OCI-M1 (cell line): Measurements from ENCODE around the gene FILIP1.
A peak's percentile ranks its signal among the peaks of the same experiment; 100 is the strongest.

ENCODE experiments used
- DNase-seq: peaks from one replicate; lab custom pipeline; 2025; lab: John Stamatoyannopoulos, UW

FILIP1 gene

GRCh38 chr6:75334266-75335040 lies 159.1 kb downstream of the FILIP1 start:
- peak; percentile 28 for DNase-seq

- no peak for DNase-seq
Observed at GRCh38 chr6:75333676-75334200, 159.9 kb downstream of the FILIP1 start.

- no peak for DNase-seq
Observed at GRCh38 chr6:75331151-75331550, 162.4 kb downstream of the FILIP1 start.

GRCh38 chr6:75329703-75330102 lies 163.9 kb downstream of the FILIP1 start:
- DNase-seq, result no peak

GRCh38 chr6:75327807-75328206 lies 165.8 kb downstream of the FILIP1 start:
- no peak for DNase-seq

GRCh38 chr6:75326557-75327258 lies 166.9 kb downstream of the FILIP1 start:
- no peak for DNase-seq

GRCh38 chr6:75318900-75319299 lies 174.7 kb downstream of the FILIP1 start:
- DNase-seq, result no peak

- DNase-seq, result no peak
Observed at GRCh38 chr6:75317503-75318206, 175.9 kb downstream of the FILIP1 start.

- no peak for DNase-seq
Observed at GRCh38 chr6:75315978-75316377, 177.6 kb downstream of the FILIP1 start.

GRCh38 chr6:75308250-75308988 lies 185.2 kb downstream of the FILIP1 start:
- DNase-seq, result no peak

- no peak for DNase-seq
Observed at GRCh38 chr6:75307364-75308004, 186.1 kb downstream of the FILIP1 start.

- no peak for DNase-seq
Observed at GRCh38 chr6:75306064-75306463, 187.5 kb downstream of the FILIP1 start.

- no peak for DNase-seq
Observed at GRCh38 chr6:75305573-75305972, 188.0 kb downstream of the FILIP1 start.

GRCh38 chr6:75302280-75302679 lies 191.3 kb downstream of the FILIP1 start:
- no peak for DNase-seq

- DNase-seq, result no peak
Observed at GRCh38 chr6:75301537-75301936, 192.1 kb downstream of the FILIP1 start.

GRCh38 chr6:75301088-75301487 lies 192.5 kb downstream of the FILIP1 start:
- no peak for DNase-seq

- DNase-seq, result no peak
Observed at GRCh38 chr6:75300531-75300855, 193.1 kb downstream of the FILIP1 start.

GRCh38 chr6:75299801-75300530 lies 193.6 kb downstream of the FILIP1 start:
- no peak for DNase-seq

- peak; percentile 88 for DNase-seq
Observed at GRCh38 chr6:75296811-75297779, 196.5 kb downstream of the FILIP1 start.

- DNase-seq, result peak; percentile 42
Observed at GRCh38 chr6:75292555-75292954, 201.0 kb downstream of the FILIP1 start.
